ENCODE data around the gene HSPB9.

- no peak for TF ChIP-seq KAT2A (conservative IDR thresholded peaks at IDR 0.05; ENCODE audit: control insufficient read depth, low read depth, low read length)
- no peak for TF ChIP-seq POLR2A (IDR thresholded peaks at IDR 0.05; ENCODE audit: low read depth, low read length)
- TF ChIP-seq, protein P1, sequence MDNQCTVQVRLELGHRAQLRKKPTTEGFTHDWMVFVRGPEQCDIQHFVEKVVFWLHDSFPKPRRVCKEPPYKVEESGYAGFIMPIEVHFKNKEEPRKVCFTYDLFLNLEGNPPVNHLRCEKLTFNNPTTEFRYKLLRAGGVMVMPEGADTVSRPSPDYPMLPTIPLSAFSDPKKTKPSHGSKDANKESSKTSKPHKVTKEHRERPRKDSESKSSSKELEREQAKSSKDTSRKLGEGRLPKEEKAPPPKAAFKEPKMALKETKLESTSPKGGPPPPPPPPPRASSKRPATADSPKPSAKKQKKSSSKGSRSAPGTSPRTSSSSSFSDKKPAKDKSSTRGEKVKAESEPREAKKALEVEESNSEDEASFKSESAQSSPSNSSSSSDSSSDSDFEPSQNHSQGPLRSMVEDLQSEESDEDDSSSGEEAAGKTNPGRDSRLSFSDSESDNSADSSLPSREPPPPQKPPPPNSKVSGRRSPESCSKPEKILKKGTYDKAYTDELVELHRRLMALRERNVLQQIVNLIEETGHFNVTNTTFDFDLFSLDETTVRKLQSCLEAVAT (IDR thresholded peaks at IDR 0.05), result no peak
- no peak for TF ChIP-seq HCFC1 (IDR thresholded peaks at IDR 0.05; ENCODE audit: low read length)
- TF ChIP-seq CTCF (IDR thresholded peaks at IDR 0.05 in 2 of 3, conservative IDR thresholded peaks at IDR 0.05 in 1 of 3; ENCODE audit: control insufficient read depth in 2 of 3, extremely low read depth in 1 of 3, insufficient read depth in 1 of 3, low read depth in 3 of 3, low read length in 3 of 3), result no peak
- no peak for TF ChIP-seq ZNF24 (IDR thresholded peaks at IDR 0.05)
- no peak for TF ChIP-seq NR2C2 (IDR thresholded peaks at IDR 0.05; ENCODE audit: borderline replicate concordance, control insufficient read depth, insufficient read length, low read depth)
- no peak for TF ChIP-seq ZNF207 (IDR thresholded peaks at IDR 0.05; ENCODE audit: borderline replicate concordance)
Observed at GRCh38 chr17:42135151-42135550, 12.5 kb downstream of the HSPB9 start.
